Transverse colon (tissue), 3 donors: ENCODE data around the gene PLCD4.

Experiments
- CTCF ChIP-seq, 5 experiments: fragments of 200-600 bp in 3 of 5; fragments of 450-650 bp in 2 of 5; sonication (generic) in 3 of 5; IDR thresholded peaks; 1 replicate in 2 of 5; 2 replicates in 3 of 5; pipeline ENCODE4 v1.5.1; 2016 to 2017; ENCODE audit warnings: antibody characterized with exemption in 5 of 5, inconsistent platforms in 3 of 5, mild to moderate bottlenecking in 2 of 5, moderate library complexity in 1 of 5
- EP300 ChIP-seq: sonication (generic); formaldehyde crosslinking; IDR thresholded peaks from one replicate; pipeline ENCODE4 v1.6.1; 2017; ENCODE audit warnings: antibody characterized with exemption, low read depth

GRCh38 chr2:218659988-218660358, 52.3 kb downstream of the PLCD4 start:
- TF ChIP-seq CTCF (IDR thresholded peaks at IDR 0.05), result no peak
- TF ChIP-seq EP300, result no peak
